ENCODE results near the gene PTPRD.

PTPRD gene

GRCh38 chr9:10260501-10260900 lies 352.3 kb downstream of the PTPRD start:
- no peak for DNase-seq

- no peak for DNase-seq
Measured at GRCh38 chr9:10259668-10260067, 353.1 kb downstream of the PTPRD start.

- no peak for DNase-seq
Measured at GRCh38 chr9:10255758-10256157, 357.0 kb downstream of the PTPRD start.

- no peak for DNase-seq
Measured at GRCh38 chr9:10254338-10254737, 358.5 kb downstream of the PTPRD start.

GRCh38 chr9:10253341-10253740 lies 359.5 kb downstream of the PTPRD start:
- DNase-seq, result no peak

GRCh38 chr9:10252174-10252573 lies 360.6 kb downstream of the PTPRD start:
- no peak for DNase-seq

GRCh38 chr9:10251490-10251889 lies 361.3 kb downstream of the PTPRD start:
- DNase-seq, result no peak

GRCh38 chr9:10250219-10250618 lies 362.6 kb downstream of the PTPRD start:
- DNase-seq, result no peak

- DNase-seq, result no peak
Measured at GRCh38 chr9:10248890-10249289, 363.9 kb downstream of the PTPRD start.

GRCh38 chr9:10242255-10242654 lies 370.5 kb downstream of the PTPRD start:
- no peak for DNase-seq

- DNase-seq, result no peak
Measured at GRCh38 chr9:10238087-10238486, 374.7 kb downstream of the PTPRD start.

GRCh38 chr9:10237584-10237983 lies 375.2 kb downstream of the PTPRD start:
- no peak for DNase-seq

- no peak for DNase-seq
Measured at GRCh38 chr9:10236161-10236560, 376.6 kb downstream of the PTPRD start.

- no peak for DNase-seq
Measured at GRCh38 chr9:10235376-10235775, 377.4 kb downstream of the PTPRD start.

- no peak for DNase-seq
Measured at GRCh38 chr9:10232352-10232930, 380.4 kb downstream of the PTPRD start.

GRCh38 chr9:10230512-10230911 lies 382.3 kb downstream of the PTPRD start:
- DNase-seq, result no peak

GRCh38 chr9:10228082-10228481 lies 384.7 kb downstream of the PTPRD start:
- no peak for DNase-seq

GRCh38 chr9:10226996-10227395 lies 385.8 kb downstream of the PTPRD start:
- no peak for DNase-seq

- DNase-seq, result no peak
Measured at GRCh38 chr9:10212702-10213101, 400.1 kb downstream of the PTPRD start.

- no peak for DNase-seq
Measured at GRCh38 chr9:10208691-10209069, 404.1 kb downstream of the PTPRD start.

- DNase-seq, result no peak
Measured at GRCh38 chr9:10204276-10204675, 408.5 kb downstream of the PTPRD start.

- no peak for DNase-seq
Measured at GRCh38 chr9:10173561-10173960, 439.2 kb downstream of the PTPRD start.

- DNase-seq, result no peak
Measured at GRCh38 chr9:10172476-10172875, 440.3 kb downstream of the PTPRD start.

GRCh38 chr9:10168241-10168640 lies 444.6 kb downstream of the PTPRD start:
- DNase-seq, result no peak

GRCh38 chr9:10148796-10149195 lies 464.0 kb downstream of the PTPRD start:
- DNase-seq, result no peak
